Neuronal stem cell (in vitro differentiated cells): Measurements from ENCODE around the gene RBCK1.

Experiments
- DNase-seq: peaks from one replicate; pipeline ENCODE4 v3.0.0-alpha.2; 2013; ENCODE audit warnings: low spot score
- H2AFZ ChIP-seq: one replicate; pipeline ENCODE4 v1.6.1; 2013; ENCODE audit warnings: mild to moderate bottlenecking, low read length, inconsistent platforms
- H2AK5ac ChIP-seq: 2 replicates; pipeline ENCODE4 v1.6.1; 2013; ENCODE audit warnings: low read depth, mild to moderate bottlenecking, inconsistent platforms, low read length, moderate library complexity, mixed read lengths
- H2BK120ac ChIP-seq: 2 replicates; pipeline ENCODE4 v1.6.1; 2013; ENCODE audit warnings: low read depth, mild to moderate bottlenecking, inconsistent platforms, low read length, moderate library complexity, mixed read lengths
- H2BK12ac ChIP-seq: one replicate; pipeline ENCODE4 v1.6.1; 2013; ENCODE audit warnings: low read length, inconsistent platforms
- H2BK15ac ChIP-seq: 2 replicates; pipeline ENCODE4 v1.6.1; 2013; ENCODE audit warnings: mild to moderate bottlenecking, low read length, inconsistent platforms, mixed read lengths
- H2BK5ac ChIP-seq: one replicate; pipeline ENCODE4 v1.6.1; 2013; ENCODE audit warnings: inconsistent platforms, mild to moderate bottlenecking, low read length, moderate library complexity
- H3K14ac ChIP-seq: one replicate; pipeline ENCODE4 v1.6.1; 2013; ENCODE audit warnings: low read length, inconsistent platforms
- H3K18ac ChIP-seq: 2 replicates; pipeline ENCODE4 v1.6.1; 2013; ENCODE audit warnings: low read length, inconsistent platforms
- H3K23ac ChIP-seq: 2 replicates; pipeline ENCODE4 v1.6.1; 2013; ENCODE audit warnings: low read depth, mild to moderate bottlenecking, mixed read lengths, low read length, inconsistent platforms; ENCODE audit not compliant: poor library complexity
- H3K27ac ChIP-seq: replicated peaks from 3 replicates; pipeline ENCODE4 v1.5.1; 2013; ENCODE audit warnings: low read length, inconsistent platforms
- H3K27me3 ChIP-seq, 3 experiments: 2 replicates each; pipeline ENCODE4 v1.6.1; 2013; ENCODE audit warnings: low read length in 3 of 3, mild to moderate bottlenecking in 2 of 3, inconsistent platforms in 1 of 3, low read depth in 1 of 3, mixed read lengths in 1 of 3, moderate library complexity in 1 of 3; ENCODE audit not compliant: control insufficient read depth in 3 of 3, insufficient read depth in 3 of 3
- H3K36me3 ChIP-seq, 2 donors: replicated peaks in 1 of 2; 2 replicates each; pipeline ENCODE4 v1.6.1; 2013; ENCODE audit warnings: low read length in 2 of 2; ENCODE audit not compliant: control insufficient read depth in 2 of 2, insufficient read depth in 2 of 2
- H3K4ac ChIP-seq: 2 replicates; pipeline ENCODE4 v1.6.1; 2013; ENCODE audit warnings: inconsistent platforms, mild to moderate bottlenecking, low read length, moderate library complexity
- H3K4me1 ChIP-seq, 2 donors: 1 replicate in 1 of 2; 2 replicates in 1 of 2; pipeline ENCODE4 v1.6.1; 2013; ENCODE audit warnings: low read length in 2 of 2, low read depth in 1 of 2; ENCODE audit not compliant: control insufficient read depth in 2 of 2, insufficient read depth in 1 of 2
- H3K4me2 ChIP-seq: one replicate; pipeline ENCODE4 v1.6.1; 2013; ENCODE audit warnings: mild to moderate bottlenecking, low read length, inconsistent platforms; ENCODE audit not compliant: insufficient read depth, poor library complexity, severe bottlenecking
- H3K4me3 ChIP-seq, 2 donors: 2 replicates each; pipeline ENCODE4 v1.5.1; 2013; ENCODE audit warnings: low read length in 2 of 2, mild to moderate bottlenecking in 2 of 2, inconsistent platforms in 1 of 2, moderate library complexity in 1 of 2
- H3K79me1 ChIP-seq: one replicate; pipeline ENCODE4 v1.6.1; 2013; ENCODE audit warnings: low read depth, mild to moderate bottlenecking, inconsistent platforms, low read length, moderate library complexity
- H3K9ac ChIP-seq: one replicate; pipeline ENCODE4 v1.6.1; 2013; ENCODE audit warnings: mild to moderate bottlenecking, low read depth, low read length, inconsistent platforms; ENCODE audit not compliant: poor library complexity
- H3K9me3 ChIP-seq, 2 donors: replicated peaks in 1 of 2; 2 replicates each; pipeline versions ENCODE3 to v1.6.1; 2013; ENCODE audit warnings: low read length in 2 of 2, mild to moderate bottlenecking in 2 of 2, inconsistent platforms in 1 of 2, low read depth in 1 of 2, mixed read lengths in 1 of 2, moderate library complexity in 1 of 2; ENCODE audit not compliant: control insufficient read depth in 2 of 2, insufficient read depth in 1 of 2
- H4K8ac ChIP-seq: one replicate; pipeline ENCODE4 v1.6.1; 2013; ENCODE audit warnings: low read depth, mild to moderate bottlenecking, inconsistent platforms, low read length, moderate library complexity
- H4K91ac ChIP-seq: one replicate; pipeline ENCODE4 v1.6.1; 2013; ENCODE audit warnings: low read length, low read depth, mild to moderate bottlenecking, inconsistent platforms; ENCODE audit not compliant: poor library complexity
- WGBS, 2 donors: extraction: QIAGEN DNeasy Blood & Tissue Kit; methylation state at CpG; one replicate each; pipeline ENCODE4 v1.1.7; 2013; ENCODE audit warnings: missing lambda C conversion rate in 2 of 2, mixed read lengths in 1 of 2; ENCODE audit not compliant: insufficient read length in 2 of 2, insufficient replicate concordance in 1 of 2; ENCODE audit errors: extremely low coverage in 2 of 2; 5-methylcytosine and 5-hydroxymethylcytosine counted together

The RBCK1 gene

DNA sequence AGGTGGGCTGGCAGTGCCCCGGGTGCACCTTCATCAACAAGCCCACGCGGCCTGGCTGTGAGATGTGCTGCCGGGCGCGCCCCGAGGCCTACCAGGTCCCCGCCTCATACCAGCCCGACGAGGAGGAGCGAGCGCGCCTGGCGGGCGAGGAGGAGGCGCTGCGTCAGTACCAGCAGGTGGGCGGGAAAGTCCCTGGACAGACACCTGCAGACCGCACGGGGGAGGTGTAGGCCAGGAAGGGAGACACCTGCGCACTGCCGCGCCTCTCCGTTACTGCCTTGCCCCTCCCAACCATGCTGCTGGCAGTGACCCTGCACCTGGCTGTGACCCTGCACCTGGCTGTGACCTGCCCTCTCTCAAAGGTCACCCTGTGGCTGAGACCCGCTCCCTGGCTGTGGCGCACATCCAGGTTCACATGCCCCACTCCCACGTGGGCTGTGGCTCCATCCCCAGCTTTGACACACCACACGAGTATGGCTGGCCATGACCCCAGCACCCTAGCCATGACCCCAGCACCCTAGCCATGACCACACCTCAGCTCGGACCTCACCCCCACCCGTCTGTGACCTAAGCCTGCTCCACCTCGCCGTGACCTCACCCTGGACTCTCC lies 11.6 kb downstream of the RBCK1 start:
- no peak overlapping the region for H3K27ac ChIP-seq
- H2BK5ac ChIP-seq = peak overlapping the region; percentile 24
- H4K91ac ChIP-seq = no peak overlapping the region
- peak overlapping the region; percentile 91 for H3K23ac ChIP-seq
- H3K4me1 ChIP-seq = no peaks in the 10 kb centered on the region
- no peak for DNase-seq
- H3K79me1 ChIP-seq = peaks cover 7% of the 10 kb centered on the region
- no CpG with 5 or more reads among the region's 32 CpGs for WGBS, 2 donors
- H3K18ac ChIP-seq = no peak overlapping the region
- no peak overlapping the region for H3K4me3 ChIP-seq
- no peak overlapping the region for H3K9ac ChIP-seq
- no peak overlapping the region for H2BK12ac ChIP-seq
- H2AK5ac ChIP-seq = no peak overlapping the region
- no peak overlapping the region for H3K4ac ChIP-seq
- no peak overlapping the region for H2BK120ac ChIP-seq
- H3K36me3 ChIP-seq = peaks cover 37 to 84% of the 10 kb centered on the region in 2 donors
- H3K4me2 ChIP-seq = no peak overlapping the region
- H2BK15ac ChIP-seq = no peak overlapping the region
- H4K8ac ChIP-seq = no peak overlapping the region
- H3K27me3 ChIP-seq = no peaks in the 10 kb centered on the region
- peaks cover 0 to 2% of the 10 kb centered on the region in 2 donors for H3K9me3 ChIP-seq
- H3K14ac ChIP-seq = peak overlapping the region; percentile 38
- no peak overlapping the region for H2AFZ ChIP-seq

DNA sequence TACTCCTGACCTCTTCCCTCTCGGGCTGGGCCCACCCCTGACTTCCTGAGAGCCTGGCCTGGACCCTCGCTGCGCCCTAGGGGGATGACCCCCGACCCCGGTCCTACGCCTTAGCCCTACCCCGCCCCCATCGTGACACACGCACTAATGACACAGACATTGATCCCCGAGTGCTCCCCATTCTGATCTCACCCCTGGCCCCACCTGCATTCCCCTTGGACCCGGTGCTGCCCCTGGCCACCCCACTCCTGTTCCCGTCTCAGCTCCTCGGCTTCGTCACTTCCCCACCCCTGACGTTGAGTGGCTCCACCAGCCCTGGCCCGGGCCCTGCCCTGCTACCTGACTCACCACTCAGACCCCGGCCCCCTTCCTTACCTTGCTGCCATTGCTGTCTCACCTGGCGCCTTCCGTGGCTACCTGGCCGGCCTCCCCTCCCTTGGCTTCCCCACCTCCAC lies 12.1 kb downstream of the RBCK1 start:
- H3K14ac ChIP-seq = no peak overlapping the region
- H3K4me1 ChIP-seq = no peaks in the 10 kb centered on the region
- no peak overlapping the region for H3K4me2 ChIP-seq
- no peak overlapping the region for H2BK15ac ChIP-seq
- H3K9me3 ChIP-seq = peaks cover 0 to 2% of the 10 kb centered on the region in 2 donors
- H2AFZ ChIP-seq = no peak overlapping the region
- H3K18ac ChIP-seq = peak overlapping the region; percentile 48
- H3K23ac ChIP-seq = peak overlapping the region; percentile 91
- no peak overlapping the region for H3K27ac ChIP-seq
- peak overlapping the region; percentile 24 for H2BK5ac ChIP-seq
- peaks cover 37 to 85% of the 10 kb centered on the region in 2 donors for H3K36me3 ChIP-seq
- DNase-seq = no peak
- H2AK5ac ChIP-seq = peak overlapping the region; percentile 63
- H4K91ac ChIP-seq = no peak overlapping the region
- no peak overlapping the region for H3K9ac ChIP-seq
- H4K8ac ChIP-seq = no peak overlapping the region
- H3K4me3 ChIP-seq = no peak overlapping the region
- H2BK120ac ChIP-seq = no peak overlapping the region
- no peak overlapping the region for H2BK12ac ChIP-seq
- H3K4ac ChIP-seq = no peak overlapping the region
- H3K27me3 ChIP-seq = no peaks in the 10 kb centered on the region
- no CpG with 5 or more reads among the region's 20 CpGs for WGBS, 2 donors
- peaks cover 7% of the 10 kb centered on the region for H3K79me1 ChIP-seq

DNA sequence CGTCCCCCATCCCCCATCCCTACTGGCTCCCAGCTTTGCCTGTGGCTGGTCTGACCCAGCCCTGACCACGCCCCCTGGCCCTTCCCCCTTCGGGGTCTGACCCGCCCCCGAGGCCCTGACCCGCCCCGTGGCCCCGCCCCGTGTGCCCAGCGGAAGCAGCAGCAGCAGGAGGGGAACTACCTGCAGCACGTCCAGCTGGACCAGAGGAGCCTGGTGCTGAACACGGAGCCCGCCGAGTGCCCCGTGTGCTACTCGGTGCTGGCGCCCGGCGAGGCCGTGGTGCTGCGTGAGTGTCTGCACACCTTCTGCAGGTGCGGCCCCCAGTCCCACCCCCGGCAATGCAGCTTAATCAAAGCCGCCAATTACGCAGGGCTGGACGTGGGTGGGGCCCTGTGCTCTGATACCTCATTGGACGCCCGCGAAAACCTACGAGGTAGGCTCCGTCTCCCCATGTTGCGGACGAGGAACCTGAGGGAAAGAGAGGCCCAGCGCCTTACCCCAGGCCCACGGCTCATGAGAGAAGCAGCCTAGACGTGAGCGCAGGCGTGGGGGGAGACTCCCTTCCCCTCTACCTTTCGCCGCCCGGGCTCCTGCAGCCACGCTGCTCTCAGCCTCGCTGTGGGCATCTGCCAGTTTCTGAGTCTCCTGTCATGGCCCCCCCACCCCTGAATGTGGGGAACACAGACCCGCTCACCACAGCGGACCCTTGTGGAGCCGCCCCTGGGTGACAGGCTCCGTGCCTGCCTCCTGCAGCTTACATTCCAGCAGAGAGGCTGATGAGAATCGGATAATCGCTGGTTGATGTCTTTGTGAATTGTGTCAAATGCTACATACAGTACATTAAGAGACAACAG lies 12.8 kb downstream of the RBCK1 start:
- peaks cover 37 to 78% of the 10 kb centered on the region in 2 donors for H3K36me3 ChIP-seq
- H3K9ac ChIP-seq = no peak overlapping the region
- WGBS, 2 donors = no CpG with 5 or more reads among the region's 49 CpGs
- H3K4me1 ChIP-seq = no peaks in the 10 kb centered on the region
- no peak overlapping the region for H3K23ac ChIP-seq
- no peak overlapping the region for H3K27ac ChIP-seq
- H3K4ac ChIP-seq = peak overlapping the region; percentile 53
- H3K4me3 ChIP-seq = no peak overlapping the region
- no peaks in the 10 kb centered on the region for H3K27me3 ChIP-seq
- H4K8ac ChIP-seq = no peak overlapping the region
- peak overlapping the region; percentile 75 for H2BK5ac ChIP-seq
- no peak overlapping the region for H2BK120ac ChIP-seq
- no peak overlapping the region for H3K14ac ChIP-seq
- H2AFZ ChIP-seq = no peak overlapping the region
- peaks cover 0 to 2% of the 10 kb centered on the region in 2 donors for H3K9me3 ChIP-seq
- no peak overlapping the region for H2BK12ac ChIP-seq
- no peak overlapping the region for H4K91ac ChIP-seq
- H2AK5ac ChIP-seq = peak overlapping the region; percentile 56
- H2BK15ac ChIP-seq = no peak overlapping the region
- no peak overlapping the region for H3K4me2 ChIP-seq
- no peak overlapping the region for H3K18ac ChIP-seq
- peaks cover 7% of the 10 kb centered on the region for H3K79me1 ChIP-seq
- DNase-seq = no peak

DNA sequence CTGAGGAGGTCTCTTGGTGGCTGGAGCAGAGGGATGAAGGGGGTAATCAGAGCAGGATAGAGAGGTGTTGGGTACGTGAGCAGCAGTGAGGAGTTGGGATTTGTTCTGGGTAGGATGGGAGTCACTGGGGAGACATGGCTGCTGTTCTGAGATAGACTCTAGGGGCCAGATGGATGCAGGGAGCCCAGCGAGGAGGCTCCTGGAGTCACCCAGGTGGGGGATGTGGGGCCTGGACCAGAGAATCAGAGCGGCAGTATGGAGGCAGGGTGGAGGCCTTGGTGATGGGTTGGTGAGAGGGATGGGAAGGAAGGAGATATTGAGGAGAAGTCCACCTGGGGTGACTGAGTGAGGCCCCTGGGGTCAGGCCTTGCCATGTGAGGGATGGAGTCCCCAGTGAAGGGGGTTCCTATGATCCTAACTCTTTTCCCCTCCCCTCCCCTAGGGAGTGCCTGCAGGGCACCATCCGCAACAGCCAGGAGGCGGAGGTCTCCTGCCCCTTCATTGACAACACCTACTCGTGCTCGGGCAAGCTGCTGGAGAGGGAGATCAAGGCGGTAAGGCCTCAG lies 13.7 kb downstream of the RBCK1 start:
- Histone ChIP-seq H3K4ac (no peak overlapping the region), H3K4me3 (no peak overlapping the region), H3K27me3 (no peaks in the 10 kb centered on the region), H3K4me1 (no peaks in the 10 kb centered on the region), H2BK12ac (no peak overlapping the region), H3K9ac (peak overlapping the region; percentile 60), H4K8ac (no peak overlapping the region), H3K27ac (no peak overlapping the region), H3K18ac (no peak overlapping the region), H3K14ac (no peak overlapping the region), H2BK5ac (peak overlapping the region; percentile 75), H3K79me1 (peaks cover 7% of the 10 kb centered on the region), H3K23ac (no peak overlapping the region), H3K9me3 (peaks cover 0 to 2% of the 10 kb centered on the region in 2 donors), H3K36me3 (peaks cover 38 to 79% of the 10 kb centered on the region in 2 donors), H2AFZ (no peak overlapping the region), H2BK15ac (no peak overlapping the region), H3K4me2 (no peak overlapping the region), H2BK120ac (no peak overlapping the region), H4K91ac (no peak overlapping the region), H2AK5ac (no peak overlapping the region)
- no CpG with 5 or more reads among the region's 8 CpGs for WGBS, 2 donors
- no peak for DNase-seq
